ENCODE measurements around the gene ART5. TPM values are rescaled to one million over a fixed set of nuclear protein-coding genes. Genes with fewer than 3 reads are reported as not detected.
A peak's percentile ranks its signal among the peaks of the same experiment; 100 is the strongest.

Gene ART5
- total and polyA plus RNA-seq, 8 donors = 0.24 to 2.2 (median 1.3) TPM

GRCh38 chr11:3664032-3664630 is 22.3 kb upstream of the ART5 start:
- Histone ChIP-seq H3K9me3 (no peaks in the 10 kb centered on the region), H3K4me3 (no peak overlapping the region), H3K36me3 (peaks cover 3 to 53% of the 10 kb centered on the region in 2 donors), H3K27me3 (no peaks in the 10 kb centered on the region), H3K4me1 (no peaks in the 10 kb centered on the region), H3K27ac (no peak overlapping the region)
- intact Hi-C loops (cut with DNase I) = no loop called here
- no peak for ATAC-seq
- TF ChIP-seq, protein P1, sequence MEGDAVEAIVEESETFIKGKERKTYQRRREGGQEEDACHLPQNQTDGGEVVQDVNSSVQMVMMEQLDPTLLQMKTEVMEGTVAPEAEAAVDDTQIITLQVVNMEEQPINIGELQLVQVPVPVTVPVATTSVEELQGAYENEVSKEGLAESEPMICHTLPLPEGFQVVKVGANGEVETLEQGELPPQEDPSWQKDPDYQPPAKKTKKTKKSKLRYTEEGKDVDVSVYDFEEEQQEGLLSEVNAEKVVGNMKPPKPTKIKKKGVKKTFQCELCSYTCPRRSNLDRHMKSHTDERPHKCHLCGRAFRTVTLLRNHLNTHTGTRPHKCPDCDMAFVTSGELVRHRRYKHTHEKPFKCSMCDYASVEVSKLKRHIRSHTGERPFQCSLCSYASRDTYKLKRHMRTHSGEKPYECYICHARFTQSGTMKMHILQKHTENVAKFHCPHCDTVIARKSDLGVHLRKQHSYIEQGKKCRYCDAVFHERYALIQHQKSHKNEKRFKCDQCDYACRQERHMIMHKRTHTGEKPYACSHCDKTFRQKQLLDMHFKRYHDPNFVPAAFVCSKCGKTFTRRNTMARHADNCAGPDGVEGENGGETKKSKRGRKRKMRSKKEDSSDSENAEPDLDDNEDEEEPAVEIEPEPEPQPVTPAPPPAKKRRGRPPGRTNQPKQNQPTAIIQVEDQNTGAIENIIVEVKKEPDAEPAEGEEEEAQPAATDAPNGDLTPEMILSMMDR (IDR thresholded peaks at IDR 0.05) = no peak
- DNase-seq = no peak

GRCh38 chr11:3662856-3663255 is 21.1 kb upstream of the ART5 start:
- DNase-seq = no peak
- H3K27me3 ChIP-seq = no peaks in the 10 kb centered on the region
- H3K36me3 ChIP-seq = peaks cover 3 to 40% of the 10 kb centered on the region in 2 donors
- ATAC-seq = no peak
- TF ChIP-seq, protein P1 (IDR thresholded peaks at IDR 0.05) = no peak
- no peak overlapping the region for H3K4me3 ChIP-seq
- no peaks in the 10 kb centered on the region for H3K9me3 ChIP-seq
- no peak overlapping the region for H3K27ac ChIP-seq
- intact Hi-C loops (cut with DNase I) = no loop called here
- H3K4me1 ChIP-seq = no peaks in the 10 kb centered on the region

- Histone ChIP-seq H3K4me1 (no peaks in the 10 kb centered on the region), H3K4me3 (no peak overlapping the region), H3K27me3 (no peaks in the 10 kb centered on the region), H3K9me3 (no peaks in the 10 kb centered on the region), H3K27ac (no peak overlapping the region), H3K36me3 (peaks cover 0 to 21% of the 10 kb centered on the region in 2 donors)
- intact Hi-C loops (cut with DNase I) = no loop called here
- TF ChIP-seq, protein P1 (IDR thresholded peaks at IDR 0.05) = no peak
- ATAC-seq = no peak
- no peak for DNase-seq
Observed at GRCh38 chr11:3660960-3661359, 19.2 kb upstream of the ART5 start.

GRCh38 chr11:3659595-3660515 is 18.1 kb upstream of the ART5 start:
- ATAC-seq = no peak

More at GRCh38 chr11:3659595-3660515, 18.1 kb upstream of the ART5 start:
- no peak overlapping the region for H3K27ac ChIP-seq
- intact Hi-C loops (cut with DNase I) = no loop called here
- H3K27me3 ChIP-seq = no peaks in the 10 kb centered on the region
- DNase-seq = peak in 1 of 4 donors; percentile 75
- no peak overlapping the region for H3K4me3 ChIP-seq
- H3K9me3 ChIP-seq = no peaks in the 10 kb centered on the region
- TF ChIP-seq, protein P1 (IDR thresholded peaks at IDR 0.05) = no peak
- H3K36me3 ChIP-seq = peaks cover 0 to 10% of the 10 kb centered on the region in 2 donors
- H3K4me1 ChIP-seq = no peaks in the 10 kb centered on the region
